SU-DHL-6 (cell line): ENCODE measurements around the gene NXPH4.

Source experiments
- CTCF ChIP-seq: fragments of 200-600 bp; sonication (generic); IDR thresholded peaks from one replicate; pipeline ENCODE4 v1.5.1; 2017; ENCODE audit warnings: antibody characterized with exemption, mild to moderate bottlenecking, low read length, moderate library complexity; ENCODE audit not compliant: insufficient read depth, poor library complexity, severe bottlenecking
- EZH2phosphoT487 ChIP-seq: fragments of 200-600 bp; sonication (generic), shearing (Covaris generic); conservative IDR thresholded peaks from 2 replicates; pipeline ENCODE4 v1.6.1; 2018; ENCODE audit warnings: mild to moderate bottlenecking, antibody characterized with exemption, low read length, moderate library complexity, mixed read lengths

GRCh38 chr12:57198329-57198728 lies 18.3 kb upstream of the NXPH4 start:
- TF ChIP-seq CTCF (no peak), EZH2phosphoT487 (no peak)
